ENCODE data around the gene EFCAB13. TPM values are rescaled to one million over a fixed set of nuclear protein-coding genes. Genes with fewer than 3 reads are reported as not detected.

Gene EFCAB13
- polyA plus RNA-seq, 2 of the 4 experiments (the other 2 are of a cell fraction): 2.9 to 6.0 TPM

DNA sequence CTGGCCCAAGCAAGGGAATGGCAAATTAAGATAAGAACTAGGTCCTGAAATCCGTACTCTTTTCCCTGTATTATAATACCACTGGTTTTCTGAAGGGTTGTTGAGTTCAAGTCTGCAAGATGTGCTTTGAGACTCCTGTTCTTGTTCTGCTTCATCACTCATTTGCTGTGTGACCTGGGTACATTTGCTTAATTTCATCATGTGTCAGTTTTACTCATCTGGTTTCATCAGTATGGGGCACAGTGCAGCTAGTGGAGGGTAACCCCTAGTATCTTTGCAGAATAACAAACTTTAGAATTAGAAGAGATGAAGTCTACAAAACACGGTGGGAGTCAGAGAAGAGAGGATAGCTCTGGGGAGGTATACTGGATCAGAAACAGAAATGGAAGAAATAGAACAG, 21.9 kb upstream of the EFCAB13 start:
- FAIRE-seq: no peak
- no peak for ATAC-seq
- no peak overlapping the region for H3K27ac ChIP-seq
- TF ChIP-seq RAD21 (conservative IDR thresholded peaks at IDR 0.05 in 1 of 2, IDR thresholded peaks at IDR 0.05 in 1 of 2) (no peak), CHD2 (IDR thresholded peaks at IDR 0.05; ENCODE audit: low read length, partially characterized antibody) (no peak), CHD4 (IDR thresholded peaks at IDR 0.05; ENCODE audit: borderline replicate concordance) (no peak), NFE2L2 (conservative IDR thresholded peaks at IDR 0.05; ENCODE audit: low read length) (no peak), RNF2 (IDR thresholded peaks at IDR 0.05; ENCODE audit: borderline replicate concordance, low read depth) (no peak), RARB (CRISPR knock-in tag; IDR thresholded peaks at IDR 0.05) (no peak), EHMT2 (IDR thresholded peaks at IDR 0.05; ENCODE audit: low read depth) (no peak), MYC (IDR thresholded peaks at IDR 0.05; ENCODE audit: borderline replicate concordance, low read length) (no peak)
- TF ChIP-seq, protein P1, sequence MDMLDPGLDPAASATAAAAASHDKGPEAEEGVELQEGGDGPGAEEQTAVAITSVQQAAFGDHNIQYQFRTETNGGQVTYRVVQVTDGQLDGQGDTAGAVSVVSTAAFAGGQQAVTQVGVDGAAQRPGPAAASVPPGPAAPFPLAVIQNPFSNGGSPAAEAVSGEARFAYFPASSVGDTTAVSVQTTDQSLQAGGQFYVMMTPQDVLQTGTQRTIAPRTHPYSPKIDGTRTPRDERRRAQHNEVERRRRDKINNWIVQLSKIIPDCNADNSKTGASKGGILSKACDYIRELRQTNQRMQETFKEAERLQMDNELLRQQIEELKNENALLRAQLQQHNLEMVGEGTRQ (IDR thresholded peaks at IDR 0.05): no peak
- peaks cover 16% of the 10 kb centered on the region for H3K4me1 ChIP-seq
- WGBS (ENCODE audit: missing lambda C conversion rate): 45% methylated on average over 2 of the region's 2 CpGs
- no peak for DNase-seq (ENCODE audit: low read depth in 1 of 2, low spot score in 1 of 2)
- POLR2A ChIA-PET: no interaction called here
- no peak overlapping the region for H3K4me3 ChIP-seq
- H3K9me3 ChIP-seq: peaks cover 13% of the 10 kb centered on the region; the same call in 2 of the 3 replicates
- H3K4me2 ChIP-seq: no peak overlapping the region
- CTCF ChIA-PET: interaction anchor here (2.3 to 5.2 kb wide), 2 partner anchors 15 to 71 kb away, joined by 10 to 22 read pairs; no protein-coding TSS in a partner anchor

DNA sequence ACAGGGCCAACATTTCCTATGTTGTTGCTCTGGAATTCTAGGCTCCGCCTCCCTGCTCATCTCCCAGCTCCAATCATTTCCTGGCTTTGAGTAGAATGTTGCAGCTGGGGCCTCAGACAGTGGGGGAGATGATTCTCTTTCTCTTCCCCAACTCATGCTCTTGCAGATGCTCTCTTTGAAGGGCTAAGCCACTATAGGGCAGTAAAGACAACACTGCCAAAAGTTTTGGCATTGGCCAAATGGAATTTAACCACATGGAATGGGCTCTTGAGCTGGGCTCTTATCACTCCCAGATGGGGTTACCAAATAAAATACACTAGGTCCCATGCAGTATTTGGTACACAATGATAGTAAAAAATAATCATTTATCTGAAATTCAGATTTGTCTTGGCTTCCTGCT, 19.6 kb upstream of the EFCAB13 start:
- ChIA-PET CTCF (interaction anchor here (0.9 to 4.5 kb wide), 3 partner anchors 8 to 25 kb away, joined by 3 to 31 read pairs (median 4); no protein-coding TSS in a partner anchor), POLR2A (no interaction called here)
- H3K4me1 ChIP-seq: peaks cover 20% of the 10 kb centered on the region
- H3K27ac ChIP-seq: no peak overlapping the region
- no peak overlapping the region for H3K4me3 ChIP-seq
- DNase-seq (ENCODE audit: low read depth in 1 of 2, low spot score in 1 of 2): no peak
- no peak overlapping the region for H3K4me2 ChIP-seq
- WGBS (ENCODE audit: missing lambda C conversion rate): 89% methylated on average over 1 of the region's 1 CpG
- no peak for ATAC-seq
- FAIRE-seq: no peak
- no peak for TF ChIP-seq KDM5A (IDR thresholded peaks at IDR 0.05)
- H3K9me3 ChIP-seq: peaks cover 13% of the 10 kb centered on the region; the same call in 2 of the 3 replicates

DNA sequence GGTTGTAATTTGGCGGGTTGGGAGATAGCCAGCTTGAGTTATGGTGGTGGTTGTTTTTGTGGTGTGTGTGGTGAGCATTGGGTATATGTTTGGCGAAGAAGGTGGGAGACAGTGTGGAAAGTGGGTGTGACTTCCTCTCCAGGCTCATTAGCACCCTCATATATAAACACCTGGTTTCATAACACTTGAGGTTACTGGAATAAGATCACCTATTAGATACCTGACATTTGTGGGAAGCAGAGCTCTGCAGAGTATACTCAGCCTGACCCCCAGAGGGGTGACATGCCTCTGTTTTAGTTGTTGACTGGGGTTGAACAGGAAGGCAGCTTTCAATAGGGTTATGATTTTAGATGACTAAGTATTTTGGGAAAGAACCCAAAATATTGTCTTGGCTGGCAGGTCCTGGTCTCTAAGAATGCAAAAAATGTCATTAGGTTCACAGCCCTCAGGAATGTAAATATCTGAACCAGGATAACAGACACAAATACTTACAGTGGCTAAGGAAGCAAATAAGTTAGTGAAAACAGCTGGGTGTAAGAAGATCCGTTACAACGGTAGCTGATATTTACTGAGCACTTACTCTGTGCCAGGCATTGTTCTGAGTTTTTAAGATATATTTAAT, 18.3 kb upstream of the EFCAB13 start:
- ChIA-PET CTCF (interaction anchor here (0.8 to 4.5 kb wide), 8 partner anchors 9 to 311 kb away, joined by 3 to 31 read pairs (median 3); partner anchors contain the start of gene EFCAB13), POLR2A (interaction anchor here (0.9 kb wide), 1 partner anchor 19 kb away, joined by 3 read pairs; the partner anchor contains the start of gene EFCAB13)
- FAIRE-seq (peak; percentile 95), ATAC-seq (peak; percentile 58 to 89), DNase-seq (ENCODE audit: low read depth in 1 of 2, low spot score in 1 of 2) (peak; percentile 35 to 66)
- TF ChIP-seq JUN (IDR thresholded peaks at IDR 0.05) (0 out of 5 replicates have a peak, but pooled peaks of 1 of the 2 experiments have one; percentile 22), EHMT2 (IDR thresholded peaks at IDR 0.05; ENCODE audit: low read depth) (no peak), GATA3 (IDR thresholded peaks at IDR 0.05; ENCODE audit: borderline replicate concordance) (peak; percentile 79), KDM1A (IDR thresholded peaks at IDR 0.05; ENCODE audit: low read depth) (no peak), MAFK (IDR thresholded peaks at IDR 0.05; ENCODE audit: partially characterized antibody) (peak; percentile 69), EP300 (IDR thresholded peaks at IDR 0.05) (0 out of 5 replicates have a peak, but pooled peaks of 1 of the 2 experiments have one; percentile 26), TP53 (CRISPR knock-in tag; IDR thresholded peaks at IDR 0.05) (no peak), CEBPB (IDR thresholded peaks at IDR 0.05) (0 out of 4 replicates have a peak, but pooled peaks of 1 of the 2 experiments have one; percentile 12), FOXS1 (CRISPR knock-in tag; IDR thresholded peaks at IDR 0.05) (no peak), FOSB (CRISPR knock-in tag; IDR thresholded peaks at IDR 0.05) (no peak), FOSL2 (IDR thresholded peaks at IDR 0.05) (no peak), FOSL2 (CRISPR knock-in tag; IDR thresholded peaks at IDR 0.05) (peak; percentile 42; the same call in 1 of the 2 replicates), HOXB5 (CRISPR knock-in tag; IDR thresholded peaks at IDR 0.05) (no peak), JUNB (IDR thresholded peaks at IDR 0.05) (no peak), EHF (CRISPR knock-in tag; IDR thresholded peaks at IDR 0.05) (no peak), ESRRA (IDR thresholded peaks at IDR 0.05; ENCODE audit: borderline replicate concordance, low read length) (no peak), NFE2L2 (conservative IDR thresholded peaks at IDR 0.05; ENCODE audit: low read length) (no peak), MYC (IDR thresholded peaks at IDR 0.05; ENCODE audit: borderline replicate concordance, low read length) (no peak), SREBF2 (IDR thresholded peaks at IDR 0.05) (no peak), POLR2AphosphoS2 (conservative IDR thresholded peaks at IDR 0.05; ENCODE audit: low read length) (no peak), RFX5 (IDR thresholded peaks at IDR 0.05) (no peak)
- TF ChIP-seq, protein P2, sequence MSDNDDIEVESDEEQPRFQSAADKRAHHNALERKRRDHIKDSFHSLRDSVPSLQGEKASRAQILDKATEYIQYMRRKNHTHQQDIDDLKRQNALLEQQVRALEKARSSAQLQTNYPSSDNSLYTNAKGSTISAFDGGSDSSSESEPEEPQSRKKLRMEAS (IDR thresholded peaks at IDR 0.05): 0 out of 2 replicates have a peak, but pooled peaks have one; percentile 38
- TF ChIP-seq, protein P3, sequence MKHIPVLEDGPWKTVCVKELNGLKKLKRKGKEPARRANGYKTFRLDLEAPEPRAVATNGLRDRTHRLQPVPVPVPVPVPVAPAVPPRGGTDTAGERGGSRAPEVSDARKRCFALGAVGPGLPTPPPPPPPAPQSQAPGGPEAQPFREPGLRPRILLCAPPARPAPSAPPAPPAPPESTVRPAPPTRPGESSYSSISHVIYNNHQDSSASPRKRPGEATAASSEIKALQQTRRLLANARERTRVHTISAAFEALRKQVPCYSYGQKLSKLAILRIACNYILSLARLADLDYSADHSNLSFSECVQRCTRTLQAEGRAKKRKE (CRISPR knock-in tag; IDR thresholded peaks at IDR 0.05; ENCODE audit: low read depth): no peak
- TF ChIP-seq, protein P4, sequence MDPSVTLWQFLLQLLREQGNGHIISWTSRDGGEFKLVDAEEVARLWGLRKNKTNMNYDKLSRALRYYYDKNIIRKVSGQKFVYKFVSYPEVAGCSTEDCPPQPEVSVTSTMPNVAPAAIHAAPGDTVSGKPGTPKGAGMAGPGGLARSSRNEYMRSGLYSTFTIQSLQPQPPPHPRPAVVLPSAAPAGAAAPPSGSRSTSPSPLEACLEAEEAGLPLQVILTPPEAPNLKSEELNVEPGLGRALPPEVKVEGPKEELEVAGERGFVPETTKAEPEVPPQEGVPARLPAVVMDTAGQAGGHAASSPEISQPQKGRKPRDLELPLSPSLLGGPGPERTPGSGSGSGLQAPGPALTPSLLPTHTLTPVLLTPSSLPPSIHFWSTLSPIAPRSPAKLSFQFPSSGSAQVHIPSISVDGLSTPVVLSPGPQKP (IDR thresholded peaks at IDR 0.05; ENCODE audit: low read depth, low read length): no peak
- peak overlapping the region in 1 of 2 experiments; percentile 73; a peak in 3 of 6 replicates for H3K27ac ChIP-seq
- peak overlapping the region; percentile 23 for H3K4me2 ChIP-seq
- H3K4me1 ChIP-seq: peaks cover 20% of the 10 kb centered on the region
- peaks cover 13% of the 10 kb centered on the region; the same call in 2 of the 3 replicates for H3K9me3 ChIP-seq
- H3K4me3 ChIP-seq: no peak overlapping the region
- 41% methylated on average over 4 of the region's 4 CpGs for WGBS (ENCODE audit: missing lambda C conversion rate)

Data from A549 (cell line).